Epithelial cell of esophagus (primary cell): ENCODE measurements around the gene ADAM11.

Experiments used
- DNase-seq: peaks from one replicate; pipeline ENCODE4 v3.0.0; 2010; ENCODE audit warnings: low read depth
- H3K4me3 ChIP-seq: 2 replicates; pipeline ENCODE4 v1.5.1; 2011; ENCODE audit warnings: mild to moderate bottlenecking, low read length, control low read depth
- TF ChIP-seq, protein P1 (sequence below): IDR thresholded peaks from 2 replicates; pipeline ENCODE4 v1.5.1; 2011; ENCODE audit warnings: low read depth, mild to moderate bottlenecking, low read length, control low read depth, inconsistent platforms; ENCODE audit not compliant: insufficient read depth; ENCODE audit errors: missing control alignments

The ADAM11 gene

DNA sequence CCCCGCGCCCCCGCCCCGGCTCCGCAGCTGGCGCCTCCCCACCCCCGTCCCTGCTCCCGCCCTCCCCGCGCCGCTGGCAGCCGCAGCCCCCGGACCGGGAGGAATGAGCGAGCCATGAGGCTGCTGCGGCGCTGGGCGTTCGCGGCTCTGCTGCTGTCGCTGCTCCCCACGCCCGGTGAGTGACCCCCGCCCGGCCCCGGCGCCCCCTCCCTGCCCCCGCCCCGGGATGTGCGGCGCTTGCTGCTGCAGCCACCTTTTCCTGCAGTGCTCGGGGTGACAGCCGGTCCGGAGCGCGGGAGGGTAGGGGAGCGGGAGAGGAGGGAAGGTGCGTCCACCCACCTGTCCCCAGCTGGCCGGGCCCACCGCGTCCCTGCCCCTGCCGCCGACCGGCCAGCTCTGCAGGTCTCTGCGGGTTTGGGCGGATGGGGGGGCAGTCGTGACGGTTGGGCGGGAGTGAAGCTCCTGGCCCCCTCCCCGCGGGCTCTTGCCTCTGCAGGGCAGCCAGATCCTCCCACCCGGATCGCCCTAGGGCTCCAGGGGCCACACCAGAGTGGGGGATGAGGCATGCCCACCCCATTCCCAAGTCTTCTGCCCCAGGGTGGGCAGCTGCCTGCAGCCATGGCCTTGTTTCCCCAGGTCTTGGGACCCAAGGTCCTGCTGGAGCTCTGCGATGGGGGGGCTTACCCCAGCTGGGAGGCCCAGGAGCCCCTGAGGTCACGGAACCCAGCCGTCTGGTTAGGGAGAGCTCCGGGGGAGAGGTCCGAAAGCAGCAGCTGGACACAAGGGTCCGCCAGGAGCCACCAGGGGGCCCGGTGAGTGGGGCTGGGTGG lies 513 bp downstream of the ADAM11 start:
- TF ChIP-seq, protein P1, sequence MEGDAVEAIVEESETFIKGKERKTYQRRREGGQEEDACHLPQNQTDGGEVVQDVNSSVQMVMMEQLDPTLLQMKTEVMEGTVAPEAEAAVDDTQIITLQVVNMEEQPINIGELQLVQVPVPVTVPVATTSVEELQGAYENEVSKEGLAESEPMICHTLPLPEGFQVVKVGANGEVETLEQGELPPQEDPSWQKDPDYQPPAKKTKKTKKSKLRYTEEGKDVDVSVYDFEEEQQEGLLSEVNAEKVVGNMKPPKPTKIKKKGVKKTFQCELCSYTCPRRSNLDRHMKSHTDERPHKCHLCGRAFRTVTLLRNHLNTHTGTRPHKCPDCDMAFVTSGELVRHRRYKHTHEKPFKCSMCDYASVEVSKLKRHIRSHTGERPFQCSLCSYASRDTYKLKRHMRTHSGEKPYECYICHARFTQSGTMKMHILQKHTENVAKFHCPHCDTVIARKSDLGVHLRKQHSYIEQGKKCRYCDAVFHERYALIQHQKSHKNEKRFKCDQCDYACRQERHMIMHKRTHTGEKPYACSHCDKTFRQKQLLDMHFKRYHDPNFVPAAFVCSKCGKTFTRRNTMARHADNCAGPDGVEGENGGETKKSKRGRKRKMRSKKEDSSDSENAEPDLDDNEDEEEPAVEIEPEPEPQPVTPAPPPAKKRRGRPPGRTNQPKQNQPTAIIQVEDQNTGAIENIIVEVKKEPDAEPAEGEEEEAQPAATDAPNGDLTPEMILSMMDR: no peak
- DNase-seq: no peak
- H3K4me3 ChIP-seq: no peak overlapping the region

DNA sequence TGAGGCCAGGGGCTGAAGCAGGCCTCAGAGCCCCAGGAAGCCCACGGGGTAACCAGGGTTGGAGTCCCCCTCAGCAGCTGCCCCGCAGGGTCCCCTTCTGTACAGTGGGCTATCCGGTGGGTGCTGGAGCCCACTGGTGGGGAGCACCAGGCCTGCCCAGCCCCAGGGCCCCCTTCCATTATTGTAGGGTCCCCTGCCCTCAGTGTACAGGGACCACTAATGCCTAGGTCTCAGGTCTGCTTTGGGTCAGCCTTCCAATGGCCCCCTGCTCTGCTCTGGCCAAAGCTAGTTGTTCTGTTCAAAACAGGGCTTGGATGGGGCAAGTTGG lies 1.1 kb downstream of the ADAM11 start:
- TF ChIP-seq, protein P1: no peak
- no peak overlapping the region for H3K4me3 ChIP-seq
- DNase-seq: no peak

DNA sequence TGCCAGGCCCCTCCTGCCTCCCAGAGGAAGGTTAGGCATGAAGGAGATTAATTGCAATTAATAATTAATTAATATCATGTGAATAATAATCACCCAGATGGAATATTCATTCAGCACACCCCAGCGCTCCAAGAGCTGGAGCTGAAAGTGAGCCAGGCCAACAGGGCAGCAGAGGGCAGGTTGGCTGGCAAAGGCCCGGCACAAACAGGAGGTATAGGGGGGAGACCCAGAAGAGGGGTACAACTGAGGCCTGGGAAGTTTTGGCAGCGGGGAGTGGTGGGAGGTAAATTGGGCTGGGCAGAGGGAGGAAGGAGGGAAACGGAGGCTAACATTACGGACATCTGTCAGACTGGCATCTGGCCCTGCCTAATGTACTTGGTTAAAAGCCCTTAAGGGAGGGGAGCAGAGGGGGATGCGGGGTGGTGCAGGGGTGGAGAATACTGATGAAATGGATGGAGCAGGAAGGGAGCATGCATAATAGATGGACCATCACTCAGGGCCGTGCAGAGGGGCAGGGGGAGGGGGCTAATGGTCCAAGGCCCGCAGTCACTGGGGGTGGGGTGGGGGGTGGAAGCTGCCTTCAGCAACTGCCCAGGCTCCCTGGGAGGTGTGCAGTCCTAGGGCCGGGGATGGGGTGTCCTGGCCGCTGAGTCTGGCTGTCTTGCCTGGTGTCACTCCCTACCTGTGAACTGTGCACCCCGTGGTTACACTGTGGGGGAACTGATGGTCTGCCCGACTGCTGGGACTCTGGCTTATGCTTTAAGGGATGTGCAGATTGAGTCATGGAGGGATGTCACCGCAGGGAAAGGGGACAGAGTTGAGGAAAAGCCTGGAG lies 1.9 kb downstream of the ADAM11 start:
- TF ChIP-seq, protein P1: no peak
- H3K4me3 ChIP-seq: no peak overlapping the region
- no peak for DNase-seq

DNA sequence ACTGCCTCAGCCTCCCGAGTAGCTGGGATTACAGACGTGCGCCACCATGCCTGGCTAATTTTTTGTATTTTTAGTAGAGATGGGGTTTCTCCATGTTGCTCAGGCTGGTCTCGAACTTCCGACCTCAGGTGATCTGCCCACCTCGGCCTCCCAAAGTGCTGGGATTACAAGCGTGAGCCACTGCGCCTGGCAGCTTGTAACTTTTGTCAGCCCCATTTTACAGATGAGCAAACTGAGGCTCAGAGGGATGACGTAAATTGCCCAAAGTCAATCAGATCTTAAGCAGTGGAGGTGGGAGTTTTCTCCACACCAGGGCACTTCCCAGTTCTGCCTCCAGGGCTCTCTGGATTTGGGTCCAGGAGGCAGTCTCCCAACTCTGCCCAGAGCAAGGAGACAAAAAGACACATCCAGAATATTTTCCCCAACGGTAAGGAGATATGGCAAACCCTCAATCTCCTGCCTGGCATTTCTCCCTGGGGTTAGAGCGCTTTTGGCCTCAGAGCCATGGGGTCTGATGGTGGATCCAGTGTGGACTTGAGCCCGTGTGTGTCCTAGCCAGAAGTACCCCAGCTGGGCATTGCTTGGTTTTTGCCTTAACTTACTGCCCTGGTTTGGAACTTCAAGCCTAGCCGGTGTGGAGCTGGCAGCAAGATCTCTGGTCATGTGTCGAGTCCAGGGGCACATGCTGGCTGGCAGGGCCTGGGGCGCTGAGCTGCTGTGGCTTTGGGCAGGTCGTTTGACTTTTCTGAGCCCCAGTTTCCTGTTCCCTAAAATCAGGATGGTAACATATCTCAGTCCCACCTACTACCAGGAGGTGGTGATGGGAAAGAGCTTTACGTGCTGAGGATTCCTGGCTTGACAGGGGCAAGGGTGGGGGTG lies 3.4 kb downstream of the ADAM11 start:
- no peak for DNase-seq
- TF ChIP-seq, protein P1: no peak
- no peak overlapping the region for H3K4me3 ChIP-seq

DNA sequence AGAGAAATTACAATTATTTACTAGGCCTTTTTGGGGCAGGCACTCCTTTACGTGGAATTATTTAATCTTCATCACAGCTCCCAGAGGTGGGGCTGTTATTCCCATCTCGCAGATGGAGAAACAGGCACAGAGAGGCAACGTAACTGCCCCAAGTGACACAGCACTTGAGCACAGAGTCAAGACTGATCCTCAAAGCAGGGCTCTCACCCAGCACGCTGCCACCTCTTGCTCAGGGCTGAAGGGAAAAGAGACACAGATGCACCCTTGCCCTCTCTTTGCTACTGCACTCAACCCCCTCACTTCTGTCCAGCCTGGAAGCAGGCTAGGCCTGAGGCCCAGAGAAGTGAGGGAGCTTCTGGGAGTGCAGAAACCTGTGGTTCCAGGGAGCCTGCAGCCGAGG lies 4.4 kb downstream of the ADAM11 start:
- no peak for DNase-seq
- H3K4me3 ChIP-seq: no peak overlapping the region
- TF ChIP-seq, protein P1: no peak

DNA sequence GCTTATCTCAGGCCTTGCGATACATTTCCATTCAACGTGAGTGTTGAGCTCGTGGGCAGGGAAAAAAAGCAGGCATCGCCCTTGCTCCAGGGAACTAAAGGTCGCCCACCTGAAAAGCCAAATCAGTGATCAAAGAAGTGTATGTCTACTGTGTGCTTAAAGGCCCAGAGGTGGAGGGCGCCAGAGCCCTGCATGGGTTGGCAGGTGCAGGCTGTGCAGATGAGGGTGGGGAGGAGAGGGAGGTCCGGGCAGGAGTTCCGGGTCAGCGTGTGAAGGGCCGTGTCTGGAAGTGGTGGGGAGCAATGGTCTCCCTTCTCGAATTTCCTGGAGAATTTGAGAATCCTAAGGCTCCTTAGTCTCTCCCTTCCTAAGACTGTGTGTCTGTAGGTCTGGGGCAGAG lies 7.2 kb downstream of the ADAM11 start:
- H3K4me3 ChIP-seq: no peak overlapping the region
- DNase-seq: no peak
- TF ChIP-seq, protein P1: no peak
